K562 treated with DMSO at 1 percent for 48 hours (cell line): Measurements from ENCODE around the gene EIF3F. TPM values are rescaled to one million over a fixed set of nuclear protein-coding genes. Genes with fewer than 3 reads are reported as not detected.

Experiments
- total RNA-seq: library from RNA; unstranded; fragments of 300-600 nt; gene quantifications from 2 replicates; pipeline ENCODE4 v1.2.3, GENCODE V29; 2022; ENCODE audit warnings: low replicate concordance; ENCODE audit errors: extremely low read depth

Gene EIF3F, protein sequence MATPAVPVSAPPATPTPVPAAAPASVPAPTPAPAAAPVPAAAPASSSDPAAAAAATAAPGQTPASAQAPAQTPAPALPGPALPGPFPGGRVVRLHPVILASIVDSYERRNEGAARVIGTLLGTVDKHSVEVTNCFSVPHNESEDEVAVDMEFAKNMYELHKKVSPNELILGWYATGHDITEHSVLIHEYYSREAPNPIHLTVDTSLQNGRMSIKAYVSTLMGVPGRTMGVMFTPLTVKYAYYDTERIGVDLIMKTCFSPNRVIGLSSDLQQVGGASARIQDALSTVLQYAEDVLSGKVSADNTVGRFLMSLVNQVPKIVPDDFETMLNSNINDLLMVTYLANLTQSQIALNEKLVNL
- 734 TPM in 1 of 2 replicates, not detected in the other for total RNA-seq

DNA sequence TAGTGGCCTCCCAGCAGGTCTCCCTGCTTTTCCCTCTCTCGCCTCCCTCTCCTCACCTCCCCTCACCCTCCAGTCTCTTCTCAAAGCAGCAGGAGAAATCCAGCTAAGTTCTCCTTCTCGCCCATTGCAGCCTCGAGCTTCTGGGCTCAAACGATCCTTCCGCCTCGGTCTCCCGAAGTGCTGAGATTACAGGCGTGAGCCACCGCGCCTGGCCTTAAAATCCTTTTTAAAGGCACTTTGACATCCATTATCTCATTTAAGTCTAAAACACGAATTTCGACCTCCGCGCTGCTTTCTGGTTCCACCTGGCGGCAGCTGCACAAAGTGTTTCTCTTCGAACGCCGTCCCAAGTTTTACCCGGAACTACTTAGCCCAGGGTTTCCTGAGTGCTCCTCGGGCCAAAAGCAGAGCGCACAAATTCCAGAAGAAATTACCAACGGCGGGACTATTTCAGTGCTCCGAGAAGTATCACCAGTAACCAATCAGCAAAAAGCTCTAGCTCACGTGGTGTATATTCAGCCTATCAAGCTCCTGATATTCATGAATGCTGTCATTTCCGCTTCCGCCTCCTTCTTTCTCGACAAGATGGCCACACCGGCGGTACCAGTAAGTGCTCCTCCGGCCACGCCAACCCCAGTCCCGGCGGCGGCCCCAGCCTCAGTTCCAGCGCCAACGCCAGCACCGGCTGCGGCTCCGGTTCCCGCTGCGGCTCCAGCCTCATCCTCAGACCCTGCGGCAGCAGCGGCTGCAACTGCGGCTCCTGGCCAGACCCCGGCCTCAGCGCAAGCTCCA, at the start of gene EIF3F:
EIF3F (plus strand) TSS at position 570 of the 792 bp plus-strand sequence; CDS start at position 586, 16 bp downstream.

DNA sequence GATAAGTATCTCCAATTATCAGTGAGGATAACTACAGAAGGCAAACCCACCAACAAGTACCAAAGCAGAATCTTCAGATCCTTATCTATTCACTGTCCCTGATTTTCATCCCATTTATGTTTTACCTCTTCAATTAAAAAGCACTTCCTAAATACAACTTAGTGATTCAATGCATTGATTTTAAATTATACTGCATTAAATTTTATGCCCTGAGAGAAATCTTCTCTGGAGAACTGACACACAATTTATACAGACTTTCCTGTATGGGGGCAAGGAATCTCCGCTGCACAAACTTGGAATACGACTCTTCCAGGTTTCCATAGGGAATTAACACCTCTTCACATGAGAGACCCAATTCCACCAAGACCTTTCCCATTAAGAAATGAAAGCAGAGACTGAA, 45.5 kb upstream of the EIF3F start, which contains the start of gene OR10A3:
OR10A3 (minus strand) TSS at position 101 of the 400 bp plus-strand sequence. CDS start 2,188 bp downstream, outside the sequence.

DNA sequence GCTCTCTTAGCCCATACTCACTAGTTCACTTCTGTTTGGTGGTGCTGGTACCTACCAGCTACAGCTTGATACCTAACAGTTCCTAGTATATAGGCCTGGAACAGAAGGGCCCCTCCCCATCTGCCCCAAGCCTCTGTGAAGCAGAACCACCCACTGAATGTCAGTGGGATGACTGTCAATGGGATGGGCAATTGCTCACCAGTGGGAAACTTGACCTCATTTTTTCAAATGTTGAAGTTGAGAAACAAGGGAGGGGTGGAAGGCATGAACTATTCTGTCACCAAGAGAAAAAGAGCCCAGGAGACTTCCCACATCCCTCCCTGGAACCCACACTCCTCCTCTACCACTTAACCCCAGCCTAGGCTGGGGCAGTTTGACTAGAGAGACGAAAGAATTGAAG, 21.8 kb upstream of the EIF3F start, which contains the start of gene NLRP10:
NLRP10 (minus strand) TSS at position 62 of the 400 bp plus-strand sequence. CDS start 1,952 bp downstream, outside the sequence.

Other genes with a start within 250 kb of the EIF3F start
- gene OR5P2, start 190.4 kb upstream of the EIF3F start, total RNA-seq = not detected in 2 replicates
- gene OR5P3, start 156.5 kb upstream of the EIF3F start, total RNA-seq = not detected in 2 replicates
- gene OR10A6, start 56.1 kb upstream of the EIF3F start, total RNA-seq = not detected in 2 replicates
- gene OR10A3, start 45.6 kb upstream of the EIF3F start, total RNA-seq = not detected in 2 replicates
- gene NLRP10, start 21.9 kb upstream of the EIF3F start, total RNA-seq = not detected in 2 replicates
- not detected in 2 replicates for gene TUB, start 93.9 kb downstream of the EIF3F start, total RNA-seq
- not detected in 2 replicates for gene RIC3, start 181.7 kb downstream of the EIF3F start, total RNA-seq